T-helper 9 cell (primary cell): ENCODE results near the gene ARF4.
A peak's percentile ranks its signal among the peaks of the same experiment; 100 is the strongest.
"Not testable (repeated sequence)": the region's sequence is repeated elsewhere in the genome, so short reads cannot be mapped to it uniquely, and the experiment has no call there.

ENCODE experiments used
- DNase-seq: peaks from one replicate; pipeline ENCODE4 v3.0.0-alpha.2; 2020
- total RNA-seq, 2 donors: gene quantifications; one replicate each; lab custom pipeline; 2026; lab: John Stamatoyannopoulos, UW

ARF4 gene
- 72.1 to 77.7 reads per million in 2 donors for total RNA-seq

DNA sequence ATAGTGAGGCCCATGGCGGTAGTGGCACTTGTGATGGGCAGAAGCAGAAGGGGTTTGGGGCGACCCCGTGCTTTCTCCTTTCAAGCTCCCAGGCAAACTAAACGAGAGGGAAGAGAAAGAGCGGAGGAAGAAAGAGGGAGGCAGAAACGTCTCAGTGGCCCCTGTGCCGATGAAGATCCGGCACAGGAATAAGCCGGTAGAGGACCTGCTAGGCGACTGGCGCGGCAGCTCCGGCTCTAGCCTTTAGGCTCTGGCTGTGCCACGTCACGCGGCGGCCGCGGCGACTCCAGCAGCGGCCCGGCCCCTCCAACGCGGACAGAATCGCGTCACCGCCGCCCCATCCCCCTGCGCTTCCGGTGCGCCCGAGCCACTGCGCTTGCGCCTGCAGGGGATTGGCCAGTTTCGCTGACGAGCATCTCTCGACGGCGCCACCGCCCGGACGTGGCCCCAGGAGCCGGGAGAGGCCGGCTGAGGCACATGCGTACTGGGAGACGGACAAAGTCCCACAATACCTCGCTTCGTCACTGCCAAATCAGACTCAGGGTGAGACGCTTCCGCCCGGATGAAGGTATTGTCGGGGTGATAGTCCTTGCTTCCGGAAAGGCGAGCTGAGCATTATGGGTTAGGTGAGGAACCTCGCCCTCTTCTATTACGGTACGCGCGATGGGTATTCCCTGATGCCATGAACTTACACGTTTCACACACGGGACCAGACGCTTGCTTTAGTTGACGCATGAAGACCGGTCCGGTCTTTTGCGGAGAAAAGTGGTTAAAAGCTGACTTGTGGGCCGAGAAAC, at the start of gene ARF4:
ARF4 (minus strand) TSS at position 218 of the 797 bp plus-strand sequence; CDS start at position 14, 204 bp downstream.
- DNase-seq: peak; percentile 98

DNA sequence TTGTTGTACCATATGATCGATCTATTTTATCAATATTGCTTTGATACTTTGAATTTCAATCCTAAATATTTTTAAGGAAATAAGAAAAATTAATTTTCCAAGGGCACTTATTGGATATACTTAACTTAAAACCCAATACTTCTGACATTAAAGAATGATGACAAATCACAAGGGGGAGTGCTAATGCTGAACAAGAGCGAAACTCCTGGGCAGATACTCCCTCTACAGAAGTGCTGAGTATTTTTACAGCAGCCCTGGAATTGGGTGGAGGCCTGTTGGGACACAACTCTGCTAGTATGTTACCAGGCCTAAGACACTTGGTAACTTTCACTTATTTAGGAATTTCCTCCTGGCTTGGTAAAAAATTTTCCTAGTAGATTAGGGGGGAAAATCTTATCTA, 49.6 kb upstream of the ARF4 start:
- DNase-seq: no peak

DNA sequence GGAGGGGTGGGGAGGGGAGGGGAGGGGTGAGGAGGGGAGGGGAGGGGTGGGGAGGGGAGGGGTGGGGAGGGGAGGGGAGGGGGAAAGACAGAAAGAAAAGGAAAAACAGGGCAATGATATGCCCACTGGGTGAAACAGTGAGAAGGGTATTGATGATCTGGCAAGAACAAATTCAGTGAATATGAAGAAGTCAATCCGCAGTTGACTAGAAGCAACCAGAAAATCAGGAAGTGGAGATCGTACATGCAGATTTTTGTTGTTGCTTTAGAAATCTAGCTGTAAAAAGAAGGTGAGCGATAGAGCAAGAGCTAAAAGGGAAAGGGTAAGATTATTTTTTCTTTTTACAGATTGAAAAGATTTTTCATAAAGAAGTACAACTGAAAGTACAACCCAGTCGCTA, 47.6 kb upstream of the ARF4 start:
- DNase-seq: no peak

DNA sequence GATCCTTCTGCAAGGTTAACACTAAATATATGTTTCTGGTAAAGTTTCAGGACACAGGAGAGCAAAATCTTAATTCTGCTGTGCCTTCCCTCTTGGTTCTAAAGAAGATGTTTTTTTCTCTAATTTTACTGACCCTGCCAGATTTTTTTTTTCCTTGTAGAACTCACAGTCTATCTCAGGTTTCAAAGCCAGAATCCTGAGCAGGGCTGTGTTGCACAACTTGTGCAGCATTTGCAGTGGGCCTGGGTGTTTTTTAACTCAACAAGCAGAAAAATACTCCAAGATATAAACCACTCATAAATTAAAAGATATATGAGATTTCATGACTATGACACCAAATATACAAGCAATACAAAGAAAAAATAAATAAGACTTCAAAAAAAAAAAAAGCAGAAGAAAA, 40.2 kb upstream of the ARF4 start:
- no peak for DNase-seq

DNA sequence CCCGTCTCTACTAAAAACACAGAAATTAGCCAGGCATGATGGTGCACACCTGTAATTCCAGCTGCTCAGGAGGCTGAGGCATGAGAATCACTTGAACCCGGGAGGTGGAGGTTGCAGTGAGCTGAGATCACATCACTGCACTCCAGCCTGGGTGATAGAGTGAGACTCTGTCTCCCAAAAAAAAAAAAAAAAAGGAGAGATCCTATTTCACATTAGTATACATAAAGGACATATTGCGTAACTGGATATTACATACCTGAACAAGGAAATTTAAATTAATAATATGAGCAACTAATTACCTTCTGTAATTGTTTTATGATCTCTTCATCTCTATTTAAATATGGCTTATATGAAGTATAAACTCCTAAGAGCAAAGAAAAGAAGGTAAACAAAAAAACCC, 37.1 kb upstream of the ARF4 start:
- DNase-seq: not testable (repeated sequence)

DNA sequence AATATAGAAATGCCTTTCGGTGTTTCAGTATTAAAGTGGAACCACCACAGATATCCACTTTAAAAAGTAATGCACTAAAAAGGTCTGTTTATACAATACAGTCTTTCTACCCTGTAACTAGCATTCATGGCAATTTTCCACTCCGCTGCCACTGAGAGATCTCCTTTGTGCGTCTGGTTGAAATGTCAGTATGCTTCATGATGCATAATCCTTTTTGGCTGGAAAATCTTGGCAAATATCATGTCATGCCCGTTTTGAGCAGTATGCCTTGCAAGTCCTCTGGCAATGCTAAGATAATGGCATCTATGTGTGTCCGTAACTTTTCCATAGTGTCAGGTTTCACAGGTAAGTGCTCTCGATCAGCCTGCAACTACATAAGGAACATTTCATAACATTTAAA, 30.8 kb upstream of the ARF4 start:
- no peak for DNase-seq

DNA sequence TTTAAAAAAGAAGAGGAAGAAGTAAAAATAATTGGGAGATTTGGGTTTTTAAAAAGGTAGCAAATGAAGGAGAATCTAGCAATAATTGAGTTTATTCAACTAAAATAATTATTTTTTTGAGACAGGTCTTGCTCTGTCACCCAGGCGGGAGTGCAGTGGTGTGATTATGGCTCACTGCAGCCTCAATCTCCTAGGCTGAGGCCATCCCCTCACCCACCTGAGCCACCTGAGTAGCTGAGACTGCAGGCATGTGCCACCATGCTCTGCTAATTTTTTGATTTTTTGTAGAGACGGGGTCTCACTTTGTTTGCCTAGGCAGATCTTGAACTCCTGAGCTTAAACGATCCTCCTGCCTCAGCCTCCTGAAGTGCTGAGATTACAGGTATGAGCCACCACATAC, 27.7 kb upstream of the ARF4 start:
- no peak for DNase-seq

DNA sequence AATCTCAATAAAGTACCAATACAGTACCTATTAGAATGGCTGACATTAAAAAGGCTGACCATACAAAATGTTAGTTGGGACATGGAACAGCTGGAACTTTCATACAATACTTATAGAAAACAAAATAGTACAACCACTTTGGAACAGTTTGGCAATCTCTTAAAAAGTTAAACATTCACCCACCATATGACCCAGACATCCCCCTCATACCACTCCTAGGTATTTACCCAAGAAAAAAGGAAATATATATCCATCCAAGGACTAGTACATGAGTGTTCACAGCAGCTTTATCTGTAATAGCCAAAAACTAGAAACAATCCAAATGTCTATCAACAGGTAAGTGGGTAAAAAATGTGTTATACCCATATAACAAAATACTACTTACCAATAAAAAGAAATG, 25.2 kb upstream of the ARF4 start:
- DNase-seq: no peak

DNA sequence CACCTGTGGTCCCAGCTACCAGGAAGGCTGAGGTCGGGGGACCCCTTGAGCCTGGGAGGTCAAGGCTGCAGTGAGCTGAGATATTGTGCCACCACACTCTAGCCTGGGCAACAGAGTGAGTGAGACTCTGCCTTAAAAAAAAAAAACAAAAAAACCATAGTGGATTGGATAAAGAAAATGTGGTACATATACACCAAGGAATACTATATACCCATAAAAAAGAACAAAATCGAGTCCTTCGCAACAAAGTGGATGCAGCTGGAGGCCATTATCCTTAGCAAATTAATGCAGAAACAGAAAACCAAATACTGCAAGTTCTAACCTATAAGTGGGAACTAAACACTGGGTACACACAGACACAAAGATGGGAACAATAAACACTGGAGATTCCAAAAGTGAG, 20.6 kb upstream of the ARF4 start:
- no peak for DNase-seq

DNA sequence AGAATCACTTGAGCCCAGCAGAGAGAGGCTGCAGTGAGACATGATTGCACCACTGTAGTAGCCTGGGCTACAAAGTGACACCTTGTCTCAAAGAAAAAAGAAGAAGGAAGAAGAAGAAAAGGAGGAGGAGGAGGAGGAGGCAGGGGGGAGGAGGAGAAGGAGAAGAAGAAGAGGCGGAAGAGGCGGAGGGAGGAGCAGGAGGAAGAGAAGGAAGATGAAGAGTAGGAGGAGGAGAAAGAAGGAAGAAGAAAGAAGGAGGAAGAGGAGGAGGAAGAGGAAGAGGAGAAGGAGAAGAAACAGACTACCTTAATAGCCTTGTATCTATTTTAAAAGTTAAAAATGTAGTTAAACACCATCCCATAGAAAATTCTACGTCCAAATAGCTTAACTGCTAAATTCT, 19.1 kb upstream of the ARF4 start:
- no peak for DNase-seq

DNA sequence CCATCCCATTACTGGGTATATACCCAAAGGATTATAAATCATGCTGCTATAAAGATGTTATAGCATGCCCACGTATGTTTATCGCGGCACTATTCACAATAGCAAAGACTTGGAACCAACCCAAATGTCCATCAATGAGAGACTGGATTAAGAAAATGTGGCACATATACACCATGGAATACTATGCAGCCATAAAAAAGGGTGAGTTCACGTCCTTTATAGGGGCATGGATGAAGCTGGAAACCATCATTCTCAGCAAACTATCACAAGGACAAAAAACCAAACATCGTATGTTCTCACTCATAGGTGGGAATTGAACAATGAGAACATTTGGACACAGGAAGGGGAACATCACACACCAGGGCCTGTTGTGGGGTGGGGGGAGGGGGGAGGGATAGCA, 14.7 kb upstream of the ARF4 start:
- DNase-seq: not testable (repeated sequence)

DNA sequence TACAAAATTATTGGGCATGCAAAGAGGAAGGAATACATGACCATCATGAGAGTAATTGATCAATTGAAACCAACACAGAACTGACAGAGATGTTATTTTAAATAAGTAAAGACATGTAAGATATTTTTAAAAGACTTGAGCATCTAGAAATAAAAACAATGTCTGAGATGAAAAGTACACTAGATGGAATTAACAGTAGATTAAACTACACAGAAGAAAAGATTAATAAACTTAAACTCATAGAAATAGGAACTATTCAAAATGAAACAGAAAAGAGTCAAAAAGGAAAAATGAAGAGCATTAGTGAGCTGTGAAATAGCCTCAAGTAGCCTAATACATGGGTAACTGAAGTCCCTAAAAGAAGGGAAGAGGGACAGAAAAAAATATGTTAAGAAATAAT, 8.5 kb upstream of the ARF4 start:
- DNase-seq: no peak

DNA sequence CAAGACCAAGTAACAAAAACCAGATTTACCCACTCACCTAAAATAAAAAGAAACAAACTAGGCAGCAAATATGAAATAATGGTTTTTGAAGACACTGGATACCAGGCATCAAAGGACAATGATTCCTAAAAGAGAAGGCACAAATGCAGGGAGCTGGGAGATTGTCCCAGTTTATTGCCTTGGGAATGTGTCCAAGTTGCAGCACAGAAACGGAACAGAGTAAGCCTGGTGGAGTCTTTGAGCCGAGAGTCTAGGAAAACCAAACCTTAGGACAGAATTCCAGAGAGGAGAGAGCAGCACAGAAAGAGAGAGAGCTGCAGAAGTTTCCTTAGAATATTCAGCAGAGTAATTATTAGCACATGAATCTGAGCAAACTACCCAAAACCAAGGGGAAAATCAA, 7.8 kb upstream of the ARF4 start:
- DNase-seq: no peak

DNA sequence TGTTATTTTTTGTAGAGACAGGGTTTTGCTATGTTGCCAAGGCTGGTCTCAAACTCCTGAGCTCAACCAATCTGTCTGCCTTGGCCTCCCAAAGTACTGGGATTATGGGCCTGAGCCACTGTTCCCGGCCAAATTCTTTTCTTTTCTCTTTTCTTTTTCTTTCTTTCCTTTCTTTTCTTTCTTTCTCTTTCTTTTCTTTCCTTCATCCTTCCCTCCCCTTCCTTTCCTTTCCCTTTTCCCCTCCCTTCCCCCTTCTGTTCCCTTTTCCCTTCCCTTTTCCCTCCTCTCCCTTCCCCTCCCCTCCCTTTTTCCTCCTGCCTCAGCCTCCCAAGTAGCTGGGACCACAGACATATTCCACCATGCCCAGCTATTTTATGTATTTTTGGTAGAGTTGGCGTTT, 3.1 kb upstream of the ARF4 start:
- no peak for DNase-seq

DNA sequence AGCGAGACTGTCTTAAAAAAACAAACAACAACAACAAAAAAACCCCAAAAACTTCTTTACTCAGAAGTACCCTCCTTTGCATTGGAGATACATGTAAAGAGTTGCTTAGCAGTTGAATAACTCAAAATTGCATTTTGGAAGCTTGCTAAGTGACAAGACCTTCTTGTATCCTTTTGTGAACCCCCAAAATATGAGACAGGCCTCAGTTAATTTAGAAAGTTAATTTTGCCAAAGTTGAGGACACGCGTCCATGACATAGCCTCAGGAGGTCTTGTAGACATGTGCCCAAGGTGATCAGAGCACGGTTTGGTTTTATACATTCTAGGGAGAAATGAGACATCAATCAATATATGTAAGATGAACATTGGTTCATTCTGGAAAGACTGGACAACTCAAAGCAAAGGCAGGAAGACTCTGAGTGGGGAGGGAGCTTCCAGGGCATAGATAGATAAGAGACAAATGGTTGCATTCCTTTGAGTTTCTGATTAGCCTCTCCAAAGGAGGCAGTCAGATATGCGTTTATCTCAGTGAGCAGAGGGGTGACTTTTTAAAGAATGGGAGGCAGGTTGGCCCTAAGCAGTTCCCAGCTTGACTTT, 1.7 kb upstream of the ARF4 start:
- DNase-seq: no peak

DNA sequence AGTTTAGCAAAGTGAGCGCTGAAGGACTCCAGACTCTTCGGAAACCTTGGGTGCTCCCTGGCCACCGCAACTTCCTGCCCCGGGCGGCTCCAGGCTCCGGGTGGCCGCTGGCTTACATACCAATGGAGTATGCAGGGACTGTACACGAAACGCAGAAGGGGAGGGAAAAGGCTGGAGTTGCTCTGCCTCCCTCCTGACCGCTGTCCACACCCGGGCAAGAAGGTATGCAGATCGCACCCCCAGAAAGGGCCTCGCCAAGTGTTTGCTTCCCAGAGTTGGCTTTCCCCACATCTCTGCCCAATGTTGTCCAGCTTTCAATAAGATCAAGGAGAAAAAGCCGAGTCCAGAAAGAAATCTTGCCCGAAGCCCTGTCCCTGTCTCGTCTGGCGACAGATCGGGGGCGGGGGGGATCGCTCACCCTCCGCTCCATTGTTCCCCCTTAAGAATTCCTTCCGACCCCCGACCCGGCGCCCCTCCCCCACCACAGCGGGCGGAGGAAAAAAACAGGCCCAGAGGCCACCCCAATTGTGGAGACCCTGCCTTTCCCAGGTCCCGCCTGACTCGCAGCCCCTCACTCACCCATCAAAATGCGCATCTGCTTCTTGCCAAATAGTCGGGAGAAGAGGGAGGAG, 533 bp downstream of the ARF4 start:
- DNase-seq: peak; percentile 57

DNA sequence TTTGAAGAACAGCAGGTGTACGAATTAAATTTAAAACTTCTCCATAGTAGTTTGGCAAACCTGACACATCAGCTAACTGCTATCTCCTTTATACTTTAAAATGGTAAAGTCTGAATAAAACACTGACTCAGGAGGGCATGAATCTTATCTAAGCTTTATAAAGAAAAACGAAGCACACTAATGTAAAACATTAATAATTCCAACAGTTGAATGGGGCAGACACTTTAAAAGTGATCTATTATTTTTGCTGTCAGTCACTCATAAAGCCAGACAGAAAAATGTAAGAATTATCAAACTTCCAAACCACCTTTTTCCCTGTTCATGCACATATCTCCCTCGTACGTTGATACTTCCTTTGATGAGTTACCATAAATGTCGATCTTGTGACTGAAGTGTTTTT, 2.6 kb downstream of the ARF4 start:
- DNase-seq: no peak

DNA sequence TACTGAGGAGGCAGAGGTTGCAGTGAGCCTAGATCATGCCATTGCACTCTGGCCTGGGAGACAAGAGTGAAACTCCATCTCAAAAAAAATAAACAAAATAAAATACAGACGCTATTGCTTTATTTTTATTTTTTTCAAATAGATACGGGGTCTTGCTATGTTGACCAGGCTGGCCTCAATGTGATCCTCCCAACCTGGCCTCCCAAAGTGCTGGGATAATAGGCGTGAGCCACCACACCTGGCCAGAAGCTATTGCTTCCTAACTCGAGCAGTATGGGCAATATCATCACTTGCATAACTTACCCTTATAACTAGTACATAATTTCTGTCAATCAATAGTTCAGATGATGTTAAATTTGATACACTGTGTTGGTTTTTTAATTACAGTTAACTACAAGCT, 3.0 kb downstream of the ARF4 start:
- DNase-seq: no peak

DNA sequence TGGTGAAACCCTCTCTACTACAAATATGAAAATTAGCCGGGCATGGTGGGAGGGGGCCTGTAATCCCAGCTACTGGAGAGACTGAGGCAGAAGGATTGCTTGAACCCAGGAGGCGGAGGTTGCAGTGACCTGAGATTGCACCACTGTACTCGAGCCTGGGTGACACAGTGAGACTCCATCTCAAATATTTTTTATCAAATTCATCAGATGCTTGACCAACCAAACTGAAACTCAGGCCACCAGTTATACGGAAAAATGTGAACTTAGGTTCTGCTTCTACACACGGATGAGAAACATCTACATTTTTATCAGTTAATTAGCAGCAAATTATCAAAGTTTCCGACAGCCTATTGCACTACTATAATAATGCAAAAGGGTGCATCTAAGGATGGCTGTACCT, 4.8 kb downstream of the ARF4 start:
- no peak for DNase-seq

DNA sequence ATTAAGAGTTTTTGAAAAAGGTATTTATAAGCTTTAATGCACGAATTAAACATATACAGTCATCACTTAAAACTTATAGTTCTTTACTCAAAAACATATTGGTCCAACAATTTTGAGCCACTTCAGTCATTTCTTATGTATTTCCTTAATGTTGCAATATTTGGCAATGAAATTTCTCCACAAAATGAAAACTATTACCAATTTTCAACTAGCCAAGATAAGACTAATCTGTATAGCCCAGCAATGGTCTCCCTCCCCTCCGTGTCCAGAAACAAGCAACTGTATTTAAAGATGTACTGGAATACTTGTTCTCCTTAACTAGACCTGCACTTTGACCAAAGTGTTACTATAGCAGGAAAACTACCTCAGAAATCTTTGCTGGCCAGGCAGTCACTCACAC, 9.2 kb downstream of the ARF4 start:
- no peak for DNase-seq

DNA sequence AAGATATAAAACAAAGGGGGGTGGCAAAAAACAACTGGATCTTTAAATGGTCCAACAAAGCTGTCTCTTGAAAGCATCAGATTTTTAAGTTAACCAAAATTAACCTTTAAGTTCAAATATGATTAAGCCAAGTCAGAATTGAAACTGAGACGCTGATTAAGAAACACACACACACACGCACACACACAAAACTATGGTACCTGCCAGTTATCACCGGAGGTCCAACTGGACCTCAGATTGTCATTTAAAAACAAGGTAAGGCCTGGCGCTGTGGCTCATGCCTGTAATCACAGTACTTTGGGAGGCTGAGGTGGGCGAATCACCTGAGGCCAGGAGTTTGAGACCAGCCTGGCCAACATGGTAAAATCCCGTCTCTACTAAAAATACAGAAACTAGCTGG, 10.4 kb downstream of the ARF4 start:
- DNase-seq: no peak

DNA sequence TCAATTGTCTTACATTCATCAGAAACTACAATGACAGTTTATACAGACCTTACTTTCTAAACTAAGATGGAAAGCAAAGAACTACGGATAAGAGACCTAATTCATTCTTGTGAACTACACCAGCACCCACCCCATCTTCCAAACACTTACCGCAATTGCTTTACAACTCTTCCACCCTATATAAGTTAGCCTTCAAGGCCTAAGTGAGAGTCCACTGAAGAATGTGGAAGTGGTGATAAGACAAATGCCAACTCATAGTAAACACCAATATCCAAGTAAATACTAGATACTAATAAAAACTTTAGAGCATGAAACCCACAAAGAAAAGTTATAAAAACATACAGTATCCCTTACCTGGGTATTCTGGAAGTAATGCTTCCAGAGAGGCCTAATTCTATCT, 13.6 kb downstream of the ARF4 start:
- no peak for DNase-seq

DNA sequence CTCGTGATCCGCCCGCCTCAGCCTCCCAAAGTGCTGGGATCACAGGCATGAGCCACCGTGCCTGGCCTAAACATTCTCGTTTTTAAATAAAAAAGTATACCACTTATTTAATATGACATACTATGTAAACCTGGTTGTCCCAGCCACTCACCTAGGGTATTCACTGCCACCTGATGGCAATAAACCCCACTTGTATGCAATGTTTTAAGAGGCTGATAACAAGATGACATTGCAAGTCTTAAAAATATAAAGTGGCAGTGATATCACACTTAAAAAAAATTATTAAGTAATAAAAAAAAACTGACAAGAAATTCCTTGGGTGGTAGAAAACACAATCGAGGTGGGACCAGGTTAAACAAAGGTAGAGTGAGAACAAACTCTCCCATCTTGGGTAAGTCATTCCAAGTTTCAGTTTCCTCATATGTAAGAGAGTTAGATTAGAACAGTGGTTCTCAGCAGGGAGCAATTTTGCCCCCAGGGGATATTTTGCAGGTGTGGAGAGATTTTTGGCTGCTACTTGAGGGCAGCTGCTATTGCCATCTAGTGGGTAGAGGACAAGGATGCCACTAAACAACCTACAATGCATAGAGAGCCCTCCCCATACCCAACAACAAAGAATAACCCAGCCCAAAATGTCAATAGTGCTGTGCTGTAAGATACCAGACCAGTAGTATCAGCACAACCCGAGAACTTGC, 14.5 kb downstream of the ARF4 start:
- DNase-seq: no peak

DNA sequence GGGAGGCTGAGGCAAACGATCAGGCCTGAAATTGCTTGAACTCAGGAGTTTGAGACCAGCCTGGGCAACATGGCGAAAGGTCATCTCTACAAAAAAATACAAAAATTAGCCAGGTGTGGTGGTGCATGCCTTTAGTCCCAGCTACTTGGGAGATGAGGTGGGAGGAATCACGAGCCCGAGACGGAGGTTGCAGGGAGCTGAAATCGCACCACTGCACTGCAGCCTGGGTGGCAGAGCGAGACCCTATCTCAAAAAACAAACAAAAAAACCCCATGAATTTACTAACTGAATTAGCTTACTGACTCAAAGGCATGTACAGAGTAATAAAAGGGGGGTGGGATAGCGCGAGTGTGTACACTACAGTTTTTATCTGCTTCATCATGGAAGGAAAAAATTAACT, 19.3 kb downstream of the ARF4 start:
- DNase-seq: no peak
